Epithelial cell of prostate (primary cell): ENCODE data around the gene PCDHB10.
"Not testable (repeated sequence)": the region's sequence is repeated elsewhere in the genome, so short reads cannot be mapped to it uniquely, and the experiment has no call there.

ENCODE experiments used
- DNase-seq: peaks from one replicate; pipeline ENCODE4 v3.0.0-alpha.2; 2011; ENCODE audit warnings: low read depth, low spot score
- H3K27ac ChIP-seq: fragments of 450-650 bp; 2 replicates; pipeline ENCODE4 v1.5.1; 2017; ENCODE audit warnings: mild to moderate bottlenecking

Gene PCDHB10

GRCh38 chr5:141184117-141184855, 7.9 kb upstream of the PCDHB10 start:
- not testable (repeated sequence) for DNase-seq

GRCh38 chr5:141186897-141187512, 5.1 kb upstream of the PCDHB10 start, which contains the start of gene PCDHB9:
TSS of gene PCDHB9 (plus strand) at chr5:141187161. CDS start at chr5:141187319, 158 bp downstream.
- DNase-seq = no peak
- no peak within 1 kb of the TSS for H3K27ac ChIP-seq

More at GRCh38 chr5:141184117-141184855, 7.9 kb upstream of the PCDHB10 start:
- not testable (repeated sequence) for H3K27ac ChIP-seq

GRCh38 chr5:141188682-141189081, 3.5 kb upstream of the PCDHB10 start:
- H3K27ac ChIP-seq, DNase-seq: not testable (repeated sequence)

GRCh38 chr5:141189131-141189530, 3.0 kb upstream of the PCDHB10 start:
- not testable (repeated sequence) for DNase-seq, H3K27ac ChIP-seq

- not testable (repeated sequence) for H3K27ac ChIP-seq, DNase-seq
Measured at GRCh38 chr5:141194332-141194731, 2.2 kb downstream of the PCDHB10 start.

GRCh38 chr5:141196363-141196762, 4.2 kb downstream of the PCDHB10 start:
- no peak for DNase-seq
- H3K27ac ChIP-seq = no peak overlapping the region

GRCh38 chr5:141199359-141200235, 7.4 kb downstream of the PCDHB10 start, which contains the start of gene PCDHB11:
TSS of gene PCDHB11 (plus strand) at chr5:141199627. CDS start at chr5:141199775, 148 bp downstream.
- no peak within 1 kb of the TSS for H3K27ac ChIP-seq
- DNase-seq = no peak

- H3K27ac ChIP-seq, DNase-seq: not testable (repeated sequence)
Measured at GRCh38 chr5:141201126-141201525, 9.0 kb downstream of the PCDHB10 start.

- not testable (repeated sequence) for DNase-seq, H3K27ac ChIP-seq
Measured at GRCh38 chr5:141201646-141202045, 9.5 kb downstream of the PCDHB10 start.

GRCh38 chr5:141208478-141208877, 16.3 kb downstream of the PCDHB10 start, which contains the start of gene PCDHB12:
TSS of gene PCDHB12 (plus strand) at chr5:141208719. CDS start at chr5:141208908, 189 bp downstream.
- no peak for DNase-seq
- no peak within 1 kb of the TSS for H3K27ac ChIP-seq

- not testable (repeated sequence) for H3K27ac ChIP-seq, DNase-seq
Measured at GRCh38 chr5:141210281-141210680, 18.1 kb downstream of the PCDHB10 start.

GRCh38 chr5:141210849-141211248, 18.7 kb downstream of the PCDHB10 start:
- not testable (repeated sequence) for DNase-seq, H3K27ac ChIP-seq

- DNase-seq, H3K27ac ChIP-seq: not testable (repeated sequence)
Measured at GRCh38 chr5:141213656-141214339, 21.6 kb downstream of the PCDHB10 start, which contains the start of gene PCDHB13. TSS of gene PCDHB13 (plus strand) at chr5:141213919. CDS start at chr5:141214124, 205 bp downstream.

GRCh38 chr5:141214583-141214982, 22.4 kb downstream of the PCDHB10 start:
- H3K27ac ChIP-seq, DNase-seq: not testable (repeated sequence)

- H3K27ac ChIP-seq, DNase-seq: not testable (repeated sequence)
Measured at GRCh38 chr5:141215504-141215903, 23.4 kb downstream of the PCDHB10 start.

- DNase-seq, H3K27ac ChIP-seq: not testable (repeated sequence)
Measured at GRCh38 chr5:141216035-141216434, 23.9 kb downstream of the PCDHB10 start.

GRCh38 chr5:141223112-141223783, 31.1 kb downstream of the PCDHB10 start, which contains the start of gene PCDHB14:
TSS of gene PCDHB14 (plus strand) at chr5:141223343. CDS start at chr5:141223506, 163 bp downstream.
- H3K27ac ChIP-seq = no peak within 1 kb of the TSS
- no peak for DNase-seq

- not testable (repeated sequence) for H3K27ac ChIP-seq, DNase-seq
Measured at GRCh38 chr5:141224844-141225243, 32.7 kb downstream of the PCDHB10 start.

GRCh38 chr5:141225421-141225820, 33.3 kb downstream of the PCDHB10 start:
- not testable (repeated sequence) for H3K27ac ChIP-seq, DNase-seq
